GM10266 (cell line): Measurements from ENCODE around the gene TRABD2B.

Experiments used
- DNase-seq: peaks from one replicate; pipeline ENCODE4 v3.0.0; 2012; ENCODE audit errors: extremely low spot score
- CTCF ChIP-seq: IDR thresholded peaks from 2 replicates; pipeline ENCODE4 v1.5.1; 2012; ENCODE audit warnings: mild to moderate bottlenecking, low read depth; ENCODE audit not compliant: control insufficient read depth, insufficient read depth; ENCODE audit errors: missing control alignments

TRABD2B gene

GRCh38 chr1:47745715-47746609 is 251.2 kb downstream of the TRABD2B start:
- DNase-seq: no peak

GRCh38 chr1:47742890-47743760 is 254.1 kb downstream of the TRABD2B start:
- DNase-seq: no peak
- TF ChIP-seq CTCF: no peak

More at GRCh38 chr1:47745715-47746609, 251.2 kb downstream of the TRABD2B start:
- no peak for TF ChIP-seq CTCF

GRCh38 chr1:47738560-47739182 is 258.5 kb downstream of the TRABD2B start:
- TF ChIP-seq CTCF: peak; percentile 52
- DNase-seq: no peak

- no peak for DNase-seq
- no peak for TF ChIP-seq CTCF
Observed at GRCh38 chr1:47732489-47732888, 264.7 kb downstream of the TRABD2B start.

- TF ChIP-seq CTCF: no peak
- no peak for DNase-seq
Observed at GRCh38 chr1:47731730-47732129, 265.5 kb downstream of the TRABD2B start.

- DNase-seq: no peak
- TF ChIP-seq CTCF: no peak
Observed at GRCh38 chr1:47729685-47730084, 267.5 kb downstream of the TRABD2B start.
